Measurements from ENCODE around the gene UPK2. TPM values are rescaled to one million over a fixed set of nuclear protein-coding genes. Genes with fewer than 3 reads are reported as not detected.
A peak's percentile ranks its signal among the peaks of the same experiment; 100 is the strongest.

The UPK2 gene
- total and polyA plus RNA-seq, 2 of the 13 experiments (the other 11 are each of a cell fraction or from before 2014, with no cell fraction given) = not detected

DNA sequence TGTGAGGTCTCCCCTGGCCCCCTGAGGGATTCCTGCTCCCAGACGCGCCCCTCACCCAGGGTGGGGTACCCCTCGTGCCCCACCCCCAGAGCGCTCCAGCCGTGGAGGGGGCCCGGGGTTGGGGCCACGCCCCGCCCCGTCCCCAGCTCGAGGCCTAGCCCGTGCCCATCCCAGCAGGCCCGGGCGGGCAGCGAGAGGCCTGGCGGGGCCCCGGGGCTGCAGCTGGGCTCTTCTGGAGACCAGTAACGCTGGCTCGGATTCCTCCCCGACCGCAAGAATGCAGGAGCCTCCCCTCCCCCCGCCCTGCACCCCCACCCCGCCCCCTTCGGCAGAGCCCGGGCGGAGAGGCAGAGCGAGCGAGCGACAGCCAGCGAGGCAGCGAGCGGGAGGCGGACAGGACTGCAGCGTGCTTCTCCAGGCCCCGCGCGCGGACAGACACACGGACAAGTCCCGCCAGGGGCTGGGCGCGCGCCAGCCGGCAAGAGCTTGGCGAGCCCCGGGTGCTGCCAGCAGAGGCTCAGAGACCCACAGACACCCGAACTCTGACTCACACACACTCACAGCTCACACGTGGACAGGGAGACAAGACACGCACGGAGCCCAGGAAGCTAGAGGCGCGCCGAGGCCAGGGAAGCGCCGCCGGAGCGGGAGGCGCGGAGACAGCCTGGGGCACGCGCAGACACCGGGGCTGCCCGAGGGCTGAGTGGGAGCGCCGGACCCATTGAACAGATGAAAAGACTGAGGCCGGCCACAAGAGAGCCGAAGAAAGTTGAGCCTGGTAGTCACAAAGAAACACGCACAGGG lies 45.6 kb upstream of the UPK2 start (continued):
- no peak for TF ChIP-seq ZNF292 (CRISPR knock-in tag; IDR thresholded peaks at IDR 0.05; ENCODE audit: borderline replicate concordance, low read depth)
- TF ChIP-seq FOSL1 (CRISPR knock-in tag; IDR thresholded peaks at IDR 0.05; ENCODE audit: borderline replicate concordance) = no peak
- no peak for TF ChIP-seq NCOR1 (IDR thresholded peaks at IDR 0.05; ENCODE audit: borderline replicate concordance, low read length)
- no peak for TF ChIP-seq ZNF773 (CRISPR knock-in tag; IDR thresholded peaks at IDR 0.05; ENCODE audit: borderline replicate concordance)
- no peak for TF ChIP-seq ZNF260 (CRISPR knock-in tag; IDR thresholded peaks at IDR 0.05; ENCODE audit: borderline replicate concordance, low read depth)
- no peak for TF ChIP-seq PHF20 (CRISPR knock-in tag; IDR thresholded peaks at IDR 0.05)
- no peak for TF ChIP-seq ZNF124 (CRISPR knock-in tag; IDR thresholded peaks at IDR 0.05)
- TF ChIP-seq, protein P1, sequence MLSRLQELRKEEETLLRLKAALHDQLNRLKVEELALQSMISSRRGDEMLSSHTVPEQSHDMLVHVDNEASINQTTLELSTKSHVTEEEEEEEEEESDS (CRISPR knock-in tag; IDR thresholded peaks at IDR 0.05; ENCODE audit: borderline replicate concordance) = no peak
- no peak for TF ChIP-seq ZNF253 (CRISPR knock-in tag; IDR thresholded peaks at IDR 0.05; ENCODE audit: borderline replicate concordance)
- TF ChIP-seq ASH2L (IDR thresholded peaks at IDR 0.05; ENCODE audit: insufficient read length, low read depth, low read length) = peak; percentile 46
- TF ChIP-seq, protein P2, sequence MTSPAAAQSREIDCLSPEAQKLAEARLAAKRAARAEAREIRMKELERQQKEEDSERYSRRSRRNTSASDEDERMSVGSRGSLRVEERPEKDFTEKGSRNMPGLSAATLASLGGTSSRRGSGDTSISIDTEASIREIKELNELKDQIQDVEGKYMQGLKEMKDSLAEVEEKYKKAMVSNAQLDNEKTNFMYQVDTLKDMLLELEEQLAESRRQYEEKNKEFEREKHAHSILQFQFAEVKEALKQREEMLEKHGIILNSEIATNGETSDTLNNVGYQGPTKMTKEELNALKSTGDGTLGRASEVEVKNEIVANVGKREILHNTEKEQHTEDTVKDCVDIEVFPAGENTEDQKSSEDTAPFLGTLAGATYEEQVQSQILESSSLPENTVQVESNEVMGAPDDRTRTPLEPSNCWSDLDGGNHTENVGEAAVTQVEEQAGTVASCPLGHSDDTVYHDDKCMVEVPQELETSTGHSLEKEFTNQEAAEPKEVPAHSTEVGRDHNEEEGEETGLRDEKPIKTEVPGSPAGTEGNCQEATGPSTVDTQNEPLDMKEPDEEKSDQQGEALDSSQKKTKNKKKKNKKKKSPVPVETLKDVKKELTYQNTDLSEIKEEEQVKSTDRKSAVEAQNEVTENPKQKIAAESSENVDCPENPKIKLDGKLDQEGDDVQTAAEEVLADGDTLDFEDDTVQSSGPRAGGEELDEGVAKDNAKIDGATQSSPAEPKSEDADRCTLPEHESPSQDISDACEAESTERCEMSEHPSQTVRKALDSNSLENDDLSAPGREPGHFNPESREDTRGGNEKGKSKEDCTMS (CRISPR knock-in tag; conservative IDR thresholded peaks at IDR 0.05) = no peak
- no peak for TF ChIP-seq ZNF501 (CRISPR knock-in tag; IDR thresholded peaks at IDR 0.05)
- no peak for TF ChIP-seq ZNF207 (IDR thresholded peaks at IDR 0.05; ENCODE audit: borderline replicate concordance)
- no peak for TF ChIP-seq U2AF1 (optimal IDR thresholded peaks at IDR 0.05; ENCODE audit: low read depth, low read length)
- TF ChIP-seq NFYC (CRISPR knock-in tag; IDR thresholded peaks at IDR 0.05) = no peak
- TF ChIP-seq POGZ (CRISPR knock-in tag; IDR thresholded peaks at IDR 0.05) = no peak
- TF ChIP-seq, protein P3, sequence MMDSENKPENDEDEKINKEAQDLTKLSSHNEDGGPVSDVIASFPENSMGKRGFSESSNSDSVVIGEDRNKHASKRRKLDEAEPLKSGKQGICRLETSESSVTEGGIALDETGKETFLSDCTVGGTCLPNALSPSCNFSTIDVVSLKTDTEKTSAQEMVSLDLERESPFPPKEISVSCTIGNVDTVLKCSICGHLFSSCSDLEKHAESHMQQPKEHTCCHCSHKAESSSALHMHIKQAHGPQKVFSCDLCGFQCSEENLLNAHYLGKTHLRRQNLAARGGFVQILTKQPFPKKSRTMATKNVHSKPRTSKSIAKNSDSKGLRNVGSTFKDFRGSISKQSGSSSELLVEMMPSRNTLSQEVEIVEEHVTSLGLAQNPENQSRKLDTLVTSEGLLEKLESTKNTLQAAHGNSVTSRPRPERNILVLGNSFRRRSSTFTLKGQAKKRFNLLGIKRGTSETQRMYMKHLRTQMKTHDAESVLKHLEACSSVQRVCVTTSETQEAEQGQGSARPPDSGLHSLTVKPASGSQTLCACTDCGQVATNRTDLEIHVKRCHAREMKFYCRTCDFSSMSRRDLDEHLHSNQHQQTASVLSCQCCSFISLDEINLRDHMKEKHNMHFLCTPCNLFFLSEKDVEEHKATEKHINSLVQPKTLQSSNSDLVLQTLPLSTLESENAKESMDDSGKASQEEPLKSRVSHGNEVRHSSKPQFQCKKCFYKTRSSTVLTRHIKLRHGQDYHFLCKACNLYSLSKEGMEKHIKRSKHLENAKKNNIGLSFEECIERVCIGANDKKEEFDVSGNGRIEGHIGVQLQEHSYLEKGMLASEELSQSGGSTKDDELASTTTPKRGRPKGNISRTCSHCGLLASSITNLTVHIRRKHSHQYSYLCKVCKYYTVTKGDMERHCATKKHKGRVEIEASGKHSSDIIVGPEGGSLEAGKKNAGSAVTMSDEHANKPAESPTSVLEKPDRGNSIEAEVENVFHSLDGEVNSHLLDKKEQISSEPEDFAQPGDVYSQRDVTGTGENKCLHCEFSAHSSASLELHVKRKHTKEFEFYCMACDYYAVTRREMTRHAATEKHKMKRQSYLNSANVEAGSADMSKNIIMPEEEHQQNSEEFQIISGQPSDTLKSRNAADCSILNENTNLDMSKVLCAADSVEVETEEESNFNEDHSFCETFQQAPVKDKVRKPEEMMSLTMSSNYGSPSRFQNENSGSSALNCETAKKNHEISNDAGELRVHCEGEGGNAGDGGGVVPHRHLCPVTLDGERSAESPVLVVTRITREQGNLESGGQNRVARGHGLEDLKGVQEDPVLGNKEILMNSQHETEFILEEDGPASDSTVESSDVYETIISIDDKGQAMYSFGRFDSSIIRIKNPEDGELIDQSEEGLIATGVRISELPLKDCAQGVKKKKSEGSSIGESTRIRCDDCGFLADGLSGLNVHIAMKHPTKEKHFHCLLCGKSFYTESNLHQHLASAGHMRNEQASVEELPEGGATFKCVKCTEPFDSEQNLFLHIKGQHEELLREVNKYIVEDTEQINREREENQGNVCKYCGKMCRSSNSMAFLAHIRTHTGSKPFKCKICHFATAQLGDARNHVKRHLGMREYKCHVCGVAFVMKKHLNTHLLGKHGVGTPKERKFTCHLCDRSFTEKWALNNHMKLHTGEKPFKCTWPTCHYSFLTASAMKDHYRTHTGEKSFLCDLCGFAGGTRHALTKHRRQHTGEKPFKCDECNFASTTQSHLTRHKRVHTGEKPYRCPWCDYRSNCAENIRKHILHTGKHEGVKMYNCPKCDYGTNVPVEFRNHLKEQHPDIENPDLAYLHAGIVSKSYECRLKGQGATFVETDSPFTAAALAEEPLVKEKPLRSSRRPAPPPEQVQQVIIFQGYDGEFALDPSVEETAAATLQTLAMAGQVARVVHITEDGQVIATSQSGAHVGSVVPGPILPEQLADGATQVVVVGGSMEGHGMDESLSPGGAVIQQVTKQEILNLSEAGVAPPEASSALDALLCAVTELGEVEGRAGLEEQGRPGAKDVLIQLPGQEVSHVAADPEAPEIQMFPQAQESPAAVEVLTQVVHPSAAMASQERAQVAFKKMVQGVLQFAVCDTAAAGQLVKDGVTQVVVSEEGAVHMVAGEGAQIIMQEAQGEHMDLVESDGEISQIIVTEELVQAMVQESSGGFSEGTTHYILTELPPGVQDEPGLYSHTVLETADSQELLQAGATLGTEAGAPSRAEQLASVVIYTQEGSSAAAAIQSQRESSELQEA (CRISPR knock-in tag; IDR thresholded peaks at IDR 0.05; ENCODE audit: not compliant biosample characterization) = no peak

Measured in HepG2 (cell line).